GM21529 (cell line): Measurements from ENCODE around the gene SLC27A1.
A peak's percentile ranks its signal among the peaks of the same experiment; 100 is the strongest.
"Not testable (repeated sequence)": the region's sequence is repeated elsewhere in the genome, so short reads cannot be mapped to it uniquely, and the experiment has no call there.

Experiments used
- ATAC-seq: cut with Tn5 transposase; IDR thresholded peaks from one replicate; pipeline ENCODE4 v1.9.1; 2021; ENCODE audit not compliant: unreplicated experiment

Gene SLC27A1

GRCh38 chr19:17456127-17456526 is 14.2 kb upstream of the SLC27A1 start:
- no peak for ATAC-seq

- ATAC-seq = no peak
Measured at GRCh38 chr19:17457616-17458015, 12.7 kb upstream of the SLC27A1 start.

- ATAC-seq = no peak
Measured at GRCh38 chr19:17458970-17459369, 11.4 kb upstream of the SLC27A1 start.

GRCh38 chr19:17460372-17461230 is 9.7 kb upstream of the SLC27A1 start, which contains the start of gene NXNL1:
Gene NXNL1, minus strand, starts transcription at chr19:17460926. Its CDS starts 57 bp downstream, at chr19:17460869.
- no peak for ATAC-seq

- ATAC-seq = no peak
Measured at GRCh38 chr19:17466487-17466850, 3.9 kb upstream of the SLC27A1 start.

GRCh38 chr19:17467471-17468301 is 2.6 kb upstream of the SLC27A1 start:
- no peak for ATAC-seq

- no peak for ATAC-seq
Measured at GRCh38 chr19:17468302-17469091, 1.8 kb upstream of the SLC27A1 start.

GRCh38 chr19:17469092-17469480 is 1.2 kb upstream of the SLC27A1 start:
- ATAC-seq = no peak

GRCh38 chr19:17469481-17470067 is 750 bp upstream of the SLC27A1 start:
- ATAC-seq = peak; percentile 56

- no peak for ATAC-seq
Measured at GRCh38 chr19:17471410-17472125, 1.2 kb downstream of the SLC27A1 start.

GRCh38 chr19:17473041-17473440 is 2.7 kb downstream of the SLC27A1 start:
- no peak for ATAC-seq

- ATAC-seq = not testable (repeated sequence)
Measured at GRCh38 chr19:17475011-17475540, 4.8 kb downstream of the SLC27A1 start.

GRCh38 chr19:17475541-17476115 is 5.3 kb downstream of the SLC27A1 start:
- no peak for ATAC-seq

- no peak for ATAC-seq
Measured at GRCh38 chr19:17479325-17479791, 9.0 kb downstream of the SLC27A1 start.

- no peak for ATAC-seq
Measured at GRCh38 chr19:17481986-17482385, 11.7 kb downstream of the SLC27A1 start.

GRCh38 chr19:17482877-17483604 is 12.7 kb downstream of the SLC27A1 start:
- ATAC-seq = no peak

- no peak for ATAC-seq
Measured at GRCh38 chr19:17483605-17484002, 13.3 kb downstream of the SLC27A1 start.

GRCh38 chr19:17484520-17485185 is 14.3 kb downstream of the SLC27A1 start:
- ATAC-seq = no peak
